GM12864 (cell line): ENCODE measurements around the gene DAGLA.

Experiments used
- DNase-seq: peaks from one replicate; pipeline ENCODE4 v3.0.0-alpha.2; 2011; ENCODE audit warnings: low read depth
- H3K4me3 ChIP-seq: 2 replicates; pipeline ENCODE4 v1.5.1; 2011; ENCODE audit warnings: mild to moderate bottlenecking, low read depth, low read length, control low read depth
- CTCF ChIP-seq: IDR thresholded peaks from 2 replicates; pipeline ENCODE4 v1.5.1; 2011; ENCODE audit warnings: low read depth, mild to moderate bottlenecking, moderate library complexity, low read length, control low read depth, inconsistent platforms; ENCODE audit errors: missing control alignments

DAGLA gene

GRCh38 chr11:61718046-61718531, 37.9 kb downstream of the DAGLA start:
- no peak for TF ChIP-seq CTCF
- H3K4me3 ChIP-seq, result no peak overlapping the region
- DNase-seq, result no peak

GRCh38 chr11:61718621-61719302, 38.6 kb downstream of the DAGLA start:
- DNase-seq, result no peak
- TF ChIP-seq CTCF, result no peak
- no peak overlapping the region for H3K4me3 ChIP-seq

DNA sequence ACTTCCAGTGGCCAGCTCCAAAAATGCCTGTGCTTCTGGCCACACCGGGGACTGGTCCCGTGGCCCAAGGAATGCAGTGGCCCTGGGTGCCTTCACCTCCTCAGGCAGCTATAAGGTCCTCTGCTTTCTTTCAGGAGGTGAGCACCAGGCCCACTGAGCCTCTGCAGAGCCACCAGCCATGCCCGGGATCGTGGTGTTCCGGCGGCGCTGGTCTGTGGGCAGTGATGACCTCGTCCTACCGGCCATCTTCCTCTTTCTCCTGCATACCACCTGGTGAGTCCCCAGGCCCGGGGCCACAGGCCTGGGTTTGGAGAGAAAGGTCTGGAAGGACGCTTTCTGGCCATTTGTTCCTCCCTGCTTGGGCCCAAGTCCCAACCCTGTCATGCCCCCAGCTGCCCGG, 39.8 kb downstream of the DAGLA start:
- no peak for TF ChIP-seq CTCF
- no peak overlapping the region for H3K4me3 ChIP-seq

DNA sequence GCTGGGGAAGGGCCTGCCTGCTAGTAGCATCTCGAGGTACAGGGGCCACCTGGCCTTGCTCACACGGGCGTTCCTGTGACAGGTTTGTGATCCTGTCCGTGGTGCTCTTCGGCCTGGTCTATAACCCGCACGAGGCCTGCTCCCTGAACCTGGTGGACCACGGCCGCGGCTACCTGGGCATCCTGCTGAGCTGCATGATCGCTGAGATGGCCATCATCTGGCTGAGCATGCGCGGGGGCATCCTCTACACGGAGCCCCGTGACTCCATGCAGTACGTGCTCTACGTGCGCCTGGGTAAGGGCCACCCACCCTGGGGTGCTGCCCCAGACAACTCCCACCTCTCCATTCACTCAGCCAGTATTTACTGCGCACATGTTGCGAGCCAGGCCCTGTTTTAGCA, 40.4 kb downstream of the DAGLA start:
- no peak for TF ChIP-seq CTCF
- no peak overlapping the region for H3K4me3 ChIP-seq
- no peak for DNase-seq

More for the DNA sequence above, 39.8 kb downstream of the DAGLA start:
- no peak for DNase-seq

- TF ChIP-seq CTCF, result no peak
- H3K4me3 ChIP-seq, result no peak overlapping the region
- no peak for DNase-seq
These were observed 44.2 kb downstream of the DAGLA start for GRCh38 chr11:61724437-61724836.

DNA sequence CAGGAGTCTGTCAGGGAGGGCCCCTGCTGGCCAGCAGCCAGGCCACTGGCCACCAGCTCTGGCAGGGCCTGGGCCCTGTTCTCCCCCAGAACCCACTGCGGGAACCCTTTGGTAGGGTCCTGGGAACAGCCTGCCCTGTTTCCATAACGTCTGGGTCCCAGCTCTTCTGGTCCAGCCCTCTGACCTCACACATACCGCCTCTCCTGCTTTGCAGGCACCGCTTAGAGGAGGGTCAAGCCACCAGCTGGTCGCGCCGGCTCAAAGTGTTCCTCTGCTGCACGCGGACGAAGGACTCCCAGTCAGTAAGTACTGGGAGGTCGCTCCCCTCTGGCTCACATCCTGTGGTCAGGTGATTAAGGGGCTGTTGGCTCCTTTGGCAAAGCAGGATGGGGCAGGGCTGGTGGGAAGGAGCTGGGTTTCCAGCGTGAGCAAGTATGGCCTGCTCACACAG, 45.6 kb downstream of the DAGLA start:
- TF ChIP-seq CTCF, result no peak
- DNase-seq, result no peak
- no peak overlapping the region for H3K4me3 ChIP-seq

DNA sequence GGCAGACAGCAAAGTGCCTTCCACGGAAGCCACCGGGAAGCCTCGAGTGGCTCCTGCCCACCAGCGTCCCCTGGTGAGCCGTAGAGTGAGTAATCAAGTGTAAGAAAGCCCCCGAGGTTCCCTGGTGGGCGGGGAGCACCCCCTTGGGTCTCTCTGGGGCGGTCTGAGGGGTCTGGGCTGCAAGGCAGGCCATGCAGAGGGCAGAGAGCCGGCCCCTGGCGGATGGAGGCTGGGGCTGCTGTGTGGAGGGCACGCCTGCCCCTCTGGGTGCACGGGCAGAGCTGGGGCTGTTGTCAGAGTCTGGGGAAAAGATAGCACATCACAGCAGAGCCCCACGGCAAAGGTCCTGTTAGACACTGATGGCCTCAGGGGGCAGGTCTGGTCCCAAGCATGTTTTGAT, 46.6 kb downstream of the DAGLA start:
- TF ChIP-seq CTCF, result no peak
- H3K4me3 ChIP-seq, result no peak overlapping the region
- DNase-seq, result no peak
